K562 (cell line): ENCODE measurements around the gene THUMPD2. TPM values are rescaled to one million over a fixed set of nuclear protein-coding genes. Genes with fewer than 3 reads are reported as not detected.

Experiments used
- ATAC-seq: fragments of 200-7000 bp; cut with Tn5 transposase; 3 replicates; pipeline ENCODE4 v1.9.1; 2020; ENCODE audit warnings: moderate library complexity
- BruUV-seq: library from RNA; stranded (reverse); fragments of 400-500 nt; replicated peaks from 2 replicates; lab custom pipeline; 2021; lab: Mats Ljungman, UMichigan
- CTCF ChIA-PET: fragments of 300-600 bp; formaldehyde crosslinking; extraction: SDS; loops from one replicate; lab custom pipeline; 2021; ENCODE audit warnings: low intra/inter-chr PET ratio; lab: Yijun Ruan, JAX
- POLR2A ChIA-PET: fragments of 300-600, 350-650 bp; sonication (Branson Sonifier 250); formaldehyde crosslinking; extraction: SDS; loops from one replicate; lab custom pipeline; 2021; ENCODE audit warnings: antibody characterized with exemption, inconsistent platforms; lab: Yijun Ruan, JAX
- DNase-seq, 4 experiments: peaks; one replicate each; pipeline versions ENCODE4 v3.0.0 to v3.0.0-alpha.2; 2011 to 2018; ENCODE audit warnings: low spot score in 3 of 4, mixed read lengths in 3 of 4; ENCODE audit errors: extremely low read depth in 1 of 4
- FAIRE-seq: peaks from 2 replicates; lab custom pipeline; 2011; peaks lifted over from hg19 to GRCh38; lab: Jason Lieb, UNC
- H2AFZ ChIP-seq: 2 replicates; pipeline ENCODE4 v1.6.0; 2011; ENCODE audit warnings: low read depth, low read length, control low read depth, inconsistent platforms
- H3K27ac ChIP-seq: fragments of 200-600 bp; 3 replicates; pipeline ENCODE4 v1.8.0; 2011; ENCODE audit warnings: low read depth, mild to moderate bottlenecking, control low read depth, inconsistent platforms, low read length, moderate library complexity, mixed read lengths; ENCODE audit errors: extremely low read depth
- H3K27me3 ChIP-seq, 2 experiments: fragments of 300-600 bp in 1 of 2; 2 replicates in 1 of 2; 3 replicates in 1 of 2; pipeline versions ENCODE4 v1.6.0 to v1.8.0; 2011; ENCODE audit warnings: inconsistent platforms in 2 of 2, low read length in 2 of 2, mild to moderate bottlenecking in 1 of 2, mixed read lengths in 1 of 2, moderate library complexity in 1 of 2; ENCODE audit not compliant: control insufficient read depth in 2 of 2, insufficient read depth in 2 of 2
- H3K36me3 ChIP-seq: fragments of 300-600 bp; 3 replicates; pipeline ENCODE4 v1.8.0; 2011; ENCODE audit warnings: mild to moderate bottlenecking, low read length, inconsistent platforms; ENCODE audit not compliant: control insufficient read depth, insufficient read depth
- H3K4me1 ChIP-seq, 2 experiments: fragments of 200-600 bp in 1 of 2; replicated peaks in 1 of 2; 2 replicates in 1 of 2; 3 replicates in 1 of 2; pipeline versions ENCODE4 v1.5.1 to v1.8.0; 2011; ENCODE audit warnings: inconsistent platforms in 2 of 2, low read length in 2 of 2, mild to moderate bottlenecking in 1 of 2, mixed read lengths in 1 of 2, moderate library complexity in 1 of 2; ENCODE audit not compliant: control insufficient read depth in 2 of 2, insufficient read depth in 2 of 2
- H3K4me2 ChIP-seq: 2 replicates; pipeline ENCODE4 v1.6.1; 2011; ENCODE audit warnings: low read length, control low read depth, inconsistent platforms, mixed read lengths; ENCODE audit not compliant: insufficient read depth
- H3K4me3 ChIP-seq: fragments of 200-600 bp; sonication (generic), shearing (Covaris generic); 2 replicates; pipeline ENCODE4 v1.5.1; 2016; ENCODE audit warnings: control low read depth, inconsistent platforms
- H3K79me2 ChIP-seq: fragments of 200-600 bp; 3 replicates; pipeline ENCODE4 v1.8.0; 2011; ENCODE audit warnings: low read length, inconsistent platforms; ENCODE audit not compliant: control insufficient read depth, insufficient read depth
- H3K9ac ChIP-seq, 2 experiments: 2 replicates each; pipeline versions ENCODE4 v1.6.0 to v1.6.1; 2011; ENCODE audit warnings: low read depth in 2 of 2, low read length in 2 of 2, control low read depth in 1 of 2, inconsistent platforms in 1 of 2, mild to moderate bottlenecking in 1 of 2, mixed read lengths in 1 of 2; ENCODE audit not compliant: insufficient read depth in 1 of 2
- H3K9me1 ChIP-seq: one replicate; pipeline ENCODE4 v1.6.0; 2011; ENCODE audit warnings: inconsistent platforms, mild to moderate bottlenecking, low read length, moderate library complexity; ENCODE audit not compliant: control insufficient read depth, insufficient read depth
- H3K9me3 ChIP-seq: replicated peaks from 2 replicates; pipeline ENCODE4 v1.5.1; 2011; ENCODE audit warnings: low read depth, low read length, inconsistent platforms; ENCODE audit not compliant: control insufficient read depth, insufficient read depth
- H4K20me1 ChIP-seq: replicated peaks from 2 replicates; pipeline ENCODE4 v1.6.1; 2011; ENCODE audit warnings: low read length, inconsistent platforms, mixed read lengths; ENCODE audit not compliant: control insufficient read depth, insufficient read depth
- ARID1B ChIP-seq: fragments of 450-650 bp; IDR thresholded peaks from 2 replicates; pipeline ENCODE4 v1.6.1; 2016; ENCODE audit warnings: antibody characterized with exemption, mild to moderate bottlenecking, inconsistent platforms
- DDX20 ChIP-seq: fragments of 450-650 bp; IDR thresholded peaks from 2 replicates; pipeline ENCODE4 v1.6.1; 2016; ENCODE audit warnings: missing genetic modification characterization, low read depth, mild to moderate bottlenecking, missing compliant biosample characterization, moderate library complexity
- FOXJ3 ChIP-seq: sonication (generic); formaldehyde crosslinking; IDR thresholded peaks from 2 replicates; pipeline ENCODE4 v1.4.0; 2020; ENCODE audit warnings: mild to moderate bottlenecking, missing genetic modification reagents
- KLF13 ChIP-seq: fragments of 450-650 bp; IDR thresholded peaks from 2 replicates; pipeline ENCODE4 v1.6.1; 2016; ENCODE audit warnings: missing genetic modification characterization, low read depth, mild to moderate bottlenecking, missing compliant biosample characterization, moderate library complexity, borderline replicate concordance
- MLLT1 ChIP-seq, 2 experiments: fragments of 450-650 bp; IDR thresholded peaks; 2 replicates each; pipeline ENCODE4 v1.6.1; 2016
- NFE2 ChIP-seq: IDR thresholded peaks from 2 replicates; pipeline ENCODE4 v1.6.1; 2014; ENCODE audit warnings: antibody characterized with exemption, low read depth
- PHF8 ChIP-seq: fragments of 200-600 bp; sonication (generic); IDR thresholded peaks from 2 replicates; pipeline ENCODE4 v1.6.1; 2012; ENCODE audit warnings: mixed run types, mild to moderate bottlenecking, inconsistent platforms, low read length, moderate library complexity, borderline replicate concordance
- PHTF2 ChIP-seq: fragments of 250-450 bp; sonication (Bioruptor Pico); IDR thresholded peaks from 2 replicates; pipeline ENCODE4 v1.5.0; 2021; ENCODE audit warnings: mild to moderate bottlenecking
- SIN3B ChIP-seq: fragments of 450-650 bp; IDR thresholded peaks from 2 replicates; pipeline ENCODE4 v1.6.1; 2017; ENCODE audit warnings: low read depth, mild to moderate bottlenecking, moderate library complexity
- SNRNP70 ChIP-seq: fragments of 200-400 bp; formaldehyde crosslinking; optimal IDR thresholded peaks from 2 replicates; pipeline ENCODE3; 2017; ENCODE audit warnings: low read depth, low read length
- TAF1 ChIP-seq: IDR thresholded peaks from 2 replicates; pipeline ENCODE4 v1.6.1; 2011; ENCODE audit warnings: mild to moderate bottlenecking, low read length, moderate library complexity; ENCODE audit not compliant: insufficient read depth, control insufficient read depth, severe bottlenecking; ENCODE audit errors: extremely low read depth
- TAF15 ChIP-seq: fragments of 200-400 bp; formaldehyde crosslinking; IDR thresholded peaks from 2 replicates; pipeline ENCODE4 v1.6.1; 2017; ENCODE audit warnings: mild to moderate bottlenecking, low read depth, low read length, moderate library complexity
- TEAD2 ChIP-seq: fragments of 450-650 bp; IDR thresholded peaks from 2 replicates; pipeline ENCODE4 v1.6.1; 2016; ENCODE audit warnings: missing genetic modification characterization, control low read depth, missing compliant biosample characterization
- TGIF2 ChIP-seq: sonication (generic); formaldehyde crosslinking; IDR thresholded peaks from 2 replicates; pipeline ENCODE4 v1.8.1; 2022; ENCODE audit warnings: mild to moderate bottlenecking, missing genetic modification reagents, moderate library complexity
- WHSC1 ChIP-seq: IDR thresholded peaks from one replicate; pipeline ENCODE4 v1.6.1; 2012; ENCODE audit warnings: low read length, control low read depth, inconsistent platforms
- XRCC3 ChIP-seq: fragments of 450-650 bp; IDR thresholded peaks from 2 replicates; pipeline ENCODE4 v1.6.1; 2017; ENCODE audit warnings: mild to moderate bottlenecking, moderate library complexity
- ZNF253 ChIP-seq: fragments of 250-450 bp; sonication (Bioruptor Pico); conservative IDR thresholded peaks from 2 replicates; pipeline ENCODE4 v1.6.1; 2021; ENCODE audit warnings: mild to moderate bottlenecking
- WGBS: fragments of 100-300 bp; shearing (Covaris generic); methylation state at CpG from one replicate; pipeline ENCODE4 v1.1.6; 2016; ENCODE audit warnings: low coverage, mixed read lengths; ENCODE audit not compliant: insufficient coverage; ENCODE audit errors: missing lambda C conversion rate; 5-methylcytosine and 5-hydroxymethylcytosine counted together
- in situ Hi-C: fragments of 300-500 bp; cut with MboI; formaldehyde crosslinking; loops from 4 replicates; pipeline ENCODE4 v1.15.0; 2018; ENCODE audit warnings: inconsistent platforms, mixed read lengths
- intact Hi-C: fragments of 100-400 bp; cut with micrococcal nuclease; formaldehyde crosslinking; loops from 2 replicates; pipeline ENCODE4 v1.14.2; 2022
- polyA plus RNA-seq, 8 experiments: library from polyadenylated mRNA; depleted of rRNA in 4 of 8; stranded (reverse) in 5 of 8; unstranded in 3 of 8; fragments of >200 nt; fragmentation: Nextera tagmentation in 2 of 8; fragmentation: Illumina TruSeq in 1 of 8; extraction: Ambion mirVana in 2 of 8; extraction: Trizol in 1 of 8; gene quantifications; 2 replicates each; pipeline versions ENCODE4 v1.2.1 to v1.2.3, GENCODE V29; 2011 to 2014; ENCODE audit warnings: inconsistent platforms in 1 of 8, missing spikeins in 1 of 8
- total RNA-seq, 7 experiments: library from RNA; depleted of rRNA in 6 of 7; stranded (reverse); fragments of >200 nt in 6 of 7; fragmentation: Illumina TruSeq in 2 of 7; extraction: Trizol in 2 of 7; gene quantifications; 2 replicates each; pipeline versions ENCODE4 v1.2.1 to v1.2.3, GENCODE V29; 2011 to 2021; ENCODE audit warnings: low replicate concordance in 1 of 7
- TF ChIP-seq, protein P1 (sequence below): fragments of 200-800 bp; sonication (Bioruptor generic); IDR thresholded peaks from 2 replicates; pipeline ENCODE4 v1.6.1; 2017; ENCODE audit warnings: missing genetic modification characterization, missing compliant biosample characterization
- TF ChIP-seq, protein P2 (sequence below): fragments of 250-450 bp; sonication (Bioruptor Pico); IDR thresholded peaks from 2 replicates; pipeline ENCODE4 v1.9.0; 2021; ENCODE audit warnings: mild to moderate bottlenecking

The THUMPD2 gene
- total and polyA plus RNA-seq, 9 of the 15 experiments (the other 6 are each of a cell fraction or from before 2014, with no cell fraction given), result 9.6 to 40.4 (median 24.0) TPM

- H3K4me1 ChIP-seq, result no peaks in the 10 kb centered on the region
- H3K27ac ChIP-seq, result no peak overlapping the region
- H3K79me2 ChIP-seq, result no peaks in the 10 kb centered on the region
- H3K4me2 ChIP-seq, result no peak overlapping the region
- 0% methylated on average over 4 of the region's 4 CpGs for WGBS
- POLR2A ChIA-PET, result no interaction called here
- no peak overlapping the region for H3K9ac ChIP-seq
- BruUV-seq, result no TSS peak
- in situ Hi-C loops, result no loop called here
- no peaks in the 10 kb centered on the region for H4K20me1 ChIP-seq
- CTCF ChIA-PET, result no interaction called here
- no peak overlapping the region for H3K4me3 ChIP-seq
- intact Hi-C loops, result no loop called here
- ATAC-seq (no peak), DNase-seq (no peak), FAIRE-seq (no peak)
- H3K9me3 ChIP-seq, result no peaks in the 10 kb centered on the region
- no peaks in the 10 kb centered on the region; a peak in 1 of 5 replicates for H3K27me3 ChIP-seq
- TF ChIP-seq, protein P1, sequence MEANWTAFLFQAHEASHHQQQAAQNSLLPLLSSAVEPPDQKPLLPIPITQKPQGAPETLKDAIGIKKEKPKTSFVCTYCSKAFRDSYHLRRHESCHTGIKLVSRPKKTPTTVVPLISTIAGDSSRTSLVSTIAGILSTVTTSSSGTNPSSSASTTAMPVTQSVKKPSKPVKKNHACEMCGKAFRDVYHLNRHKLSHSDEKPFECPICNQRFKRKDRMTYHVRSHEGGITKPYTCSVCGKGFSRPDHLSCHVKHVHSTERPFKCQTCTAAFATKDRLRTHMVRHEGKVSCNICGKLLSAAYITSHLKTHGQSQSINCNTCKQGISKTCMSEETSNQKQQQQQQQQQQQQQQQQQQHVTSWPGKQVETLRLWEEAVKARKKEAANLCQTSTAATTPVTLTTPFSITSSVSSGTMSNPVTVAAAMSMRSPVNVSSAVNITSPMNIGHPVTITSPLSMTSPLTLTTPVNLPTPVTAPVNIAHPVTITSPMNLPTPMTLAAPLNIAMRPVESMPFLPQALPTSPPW (CRISPR knock-in tag), result no peak
- TF ChIP-seq SNRNP70 (no peak), SIN3B (no peak), TAF1 (no peak), TGIF2 (no peak), TEAD2 (no peak), PHF8 (no peak), NFE2 (no peak), XRCC3 (no peak), PHTF2 (CRISPR knock-in tag) (no peak), MLLT1 (IDR thresholded peaks at IDR 0.05) (no peak), ARID1B (no peak), DDX20 (no peak), FOXJ3 (CRISPR knock-in tag) (no peak), TAF15 (no peak), WHSC1 (no peak), ZNF253 (no peak), KLF13 (tag) (no peak)
- TF ChIP-seq, protein P2, sequence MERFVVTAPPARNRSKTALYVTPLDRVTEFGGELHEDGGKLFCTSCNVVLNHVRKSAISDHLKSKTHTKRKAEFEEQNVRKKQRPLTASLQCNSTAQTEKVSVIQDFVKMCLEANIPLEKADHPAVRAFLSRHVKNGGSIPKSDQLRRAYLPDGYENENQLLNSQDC (CRISPR knock-in tag), result no peak
- H3K36me3 ChIP-seq, result no peaks in the 10 kb centered on the region
- no peak overlapping the region for H2AFZ ChIP-seq
- H3K9me1 ChIP-seq, result no peaks in the 10 kb centered on the region
Measured at GRCh38 chr2:39805936-39806608, 27.0 kb upstream of the THUMPD2 start.
